Measurements from ENCODE around the gene FBXO5. TPM values are rescaled to one million over a fixed set of nuclear protein-coding genes. Genes with fewer than 3 reads are reported as not detected.
"Not testable (repeated sequence)": the region's sequence is repeated elsewhere in the genome, so short reads cannot be mapped to it uniquely, and the experiment has no call there.

Gene FBXO5
- total RNA-seq, 1 donor from 2014 or later = 9.4 TPM

DNA sequence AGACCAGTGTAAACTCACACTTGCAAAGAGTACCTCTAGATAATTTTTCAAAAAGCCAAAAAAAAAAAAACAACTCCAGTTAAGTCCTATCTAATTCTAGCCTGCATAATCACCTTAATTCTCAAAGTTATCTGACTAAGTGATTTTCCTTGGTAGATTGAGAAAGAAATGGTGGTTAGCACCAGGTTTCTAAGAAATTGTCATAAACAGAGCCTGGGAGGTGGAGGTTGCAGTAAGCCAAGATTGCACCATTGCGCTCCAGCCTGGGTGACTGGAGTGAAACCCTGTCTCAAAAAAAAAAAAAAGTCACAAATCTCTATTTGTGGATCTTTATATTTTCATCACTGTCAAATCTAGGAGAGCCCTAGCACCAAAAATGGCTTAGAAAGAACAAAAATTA is 8.9 kb downstream of the FBXO5 start:
- H3K9me3 Mint-ChIP-seq (ENCODE audit: unreplicated experiment) = no peaks in the 10 kb centered on the region
- DNase-seq (ENCODE audit: low spot score) = no peak
- H3K27ac Mint-ChIP-seq (ENCODE audit: unreplicated experiment) = no peak overlapping the region
- no peak overlapping the region for H3K4me3 Mint-ChIP-seq (ENCODE audit: unreplicated experiment)
- H3K4me1 Mint-ChIP-seq (ENCODE audit: unreplicated experiment) = peaks cover 5% of the 10 kb centered on the region
- TF ChIP-seq, protein P1, sequence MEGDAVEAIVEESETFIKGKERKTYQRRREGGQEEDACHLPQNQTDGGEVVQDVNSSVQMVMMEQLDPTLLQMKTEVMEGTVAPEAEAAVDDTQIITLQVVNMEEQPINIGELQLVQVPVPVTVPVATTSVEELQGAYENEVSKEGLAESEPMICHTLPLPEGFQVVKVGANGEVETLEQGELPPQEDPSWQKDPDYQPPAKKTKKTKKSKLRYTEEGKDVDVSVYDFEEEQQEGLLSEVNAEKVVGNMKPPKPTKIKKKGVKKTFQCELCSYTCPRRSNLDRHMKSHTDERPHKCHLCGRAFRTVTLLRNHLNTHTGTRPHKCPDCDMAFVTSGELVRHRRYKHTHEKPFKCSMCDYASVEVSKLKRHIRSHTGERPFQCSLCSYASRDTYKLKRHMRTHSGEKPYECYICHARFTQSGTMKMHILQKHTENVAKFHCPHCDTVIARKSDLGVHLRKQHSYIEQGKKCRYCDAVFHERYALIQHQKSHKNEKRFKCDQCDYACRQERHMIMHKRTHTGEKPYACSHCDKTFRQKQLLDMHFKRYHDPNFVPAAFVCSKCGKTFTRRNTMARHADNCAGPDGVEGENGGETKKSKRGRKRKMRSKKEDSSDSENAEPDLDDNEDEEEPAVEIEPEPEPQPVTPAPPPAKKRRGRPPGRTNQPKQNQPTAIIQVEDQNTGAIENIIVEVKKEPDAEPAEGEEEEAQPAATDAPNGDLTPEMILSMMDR (IDR thresholded peaks at IDR 0.05; ENCODE audit: unreplicated experiment) = no peak
- peaks cover 13% of the 10 kb centered on the region for H3K36me3 Mint-ChIP-seq (ENCODE audit: low read depth, unreplicated experiment)
- H3K27me3 Mint-ChIP-seq (ENCODE audit: unreplicated experiment) = no peaks in the 10 kb centered on the region

DNA sequence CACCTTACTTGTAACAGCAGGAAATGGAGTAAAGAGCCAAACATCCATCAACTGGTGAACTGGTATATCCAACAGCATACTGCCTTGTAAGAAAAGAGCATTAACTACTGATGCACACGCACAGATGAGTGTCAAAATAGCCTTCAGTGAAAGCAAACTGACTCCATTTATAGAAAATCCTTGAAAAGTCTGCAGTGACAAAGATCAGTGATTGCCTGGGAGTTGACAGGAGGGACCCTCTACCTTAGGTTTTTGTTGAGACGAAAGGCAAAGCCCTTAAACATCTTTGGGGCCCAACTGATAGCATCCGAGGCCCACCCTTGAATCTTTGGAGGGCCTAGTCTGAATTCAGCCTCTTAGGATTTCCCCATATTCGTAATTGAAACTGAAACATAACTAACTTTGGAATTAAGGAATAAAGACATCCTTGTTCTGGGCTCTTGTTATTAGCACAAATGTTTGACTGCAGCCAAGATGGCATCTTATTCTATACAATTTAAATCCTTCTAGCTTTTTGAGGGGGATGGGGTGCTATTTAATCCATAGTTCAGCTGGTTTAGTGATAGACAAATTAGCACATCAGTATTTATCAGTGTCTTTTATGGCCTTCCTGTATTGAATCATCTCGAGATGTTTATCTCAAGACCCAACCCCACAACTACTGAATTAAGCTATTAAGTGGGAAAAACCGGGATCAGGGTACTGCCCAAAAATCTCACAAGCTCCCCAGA is 13.0 kb downstream of the FBXO5 start:
- DNase-seq (ENCODE audit: low spot score) = no peak
- Mint-ChIP-seq H3K4me3 (ENCODE audit: unreplicated experiment) (no peak overlapping the region), H3K9me3 (ENCODE audit: unreplicated experiment) (peaks cover 4% of the 10 kb centered on the region), H3K4me1 (ENCODE audit: unreplicated experiment) (no peaks in the 10 kb centered on the region), H3K27me3 (ENCODE audit: unreplicated experiment) (no peaks in the 10 kb centered on the region), H3K27ac (ENCODE audit: unreplicated experiment) (no peak overlapping the region), H3K36me3 (ENCODE audit: low read depth, unreplicated experiment) (peaks cover 22% of the 10 kb centered on the region)
- TF ChIP-seq, protein P1 (IDR thresholded peaks at IDR 0.05; ENCODE audit: unreplicated experiment) = no peak

DNA sequence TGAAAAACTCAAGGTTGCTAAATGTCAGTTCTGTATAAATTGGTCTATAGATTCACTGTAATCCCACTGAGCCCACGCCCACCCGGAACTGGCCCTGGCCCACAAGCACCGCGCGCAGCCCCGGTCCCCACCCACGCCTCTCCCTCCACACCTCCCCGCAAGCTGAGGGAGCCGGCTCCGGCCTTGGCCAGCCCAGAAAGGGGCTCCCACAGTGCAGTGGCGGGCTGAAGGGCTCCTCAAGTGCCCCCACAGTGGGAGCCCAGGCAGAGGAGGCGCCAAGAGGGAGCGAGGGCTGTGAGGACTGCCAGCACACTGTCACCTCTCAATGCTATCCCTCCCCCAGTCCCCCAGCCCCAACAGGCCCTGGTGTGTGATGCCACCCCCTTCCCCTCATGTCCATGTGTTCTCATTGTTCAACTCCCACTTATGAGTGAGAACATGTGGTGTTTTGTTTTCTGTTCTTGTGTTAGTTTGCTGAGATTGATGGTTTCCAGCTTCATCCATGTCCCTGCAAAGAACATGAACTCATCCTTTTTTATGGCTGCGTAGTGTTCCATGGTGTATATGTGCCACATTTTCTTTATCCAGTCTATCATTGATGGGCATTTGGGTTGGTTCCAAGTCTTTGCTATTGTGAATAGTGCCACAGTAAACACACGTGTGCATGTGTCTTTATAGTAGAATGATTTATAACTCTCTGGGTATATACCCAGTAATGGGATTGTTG is 16.5 kb downstream of the FBXO5 start:
- not testable (repeated sequence) for H3K4me1 Mint-ChIP-seq (ENCODE audit: unreplicated experiment); H3K27me3 Mint-ChIP-seq (ENCODE audit: unreplicated experiment); H3K27ac Mint-ChIP-seq (ENCODE audit: unreplicated experiment); DNase-seq (ENCODE audit: low spot score); H3K9me3 Mint-ChIP-seq (ENCODE audit: unreplicated experiment)
- Mint-ChIP-seq H3K36me3 (ENCODE audit: low read depth, unreplicated experiment) (peaks cover 20% of the 10 kb centered on the region), H3K4me3 (ENCODE audit: unreplicated experiment) (peak overlapping the region; percentile 52)

DNA sequence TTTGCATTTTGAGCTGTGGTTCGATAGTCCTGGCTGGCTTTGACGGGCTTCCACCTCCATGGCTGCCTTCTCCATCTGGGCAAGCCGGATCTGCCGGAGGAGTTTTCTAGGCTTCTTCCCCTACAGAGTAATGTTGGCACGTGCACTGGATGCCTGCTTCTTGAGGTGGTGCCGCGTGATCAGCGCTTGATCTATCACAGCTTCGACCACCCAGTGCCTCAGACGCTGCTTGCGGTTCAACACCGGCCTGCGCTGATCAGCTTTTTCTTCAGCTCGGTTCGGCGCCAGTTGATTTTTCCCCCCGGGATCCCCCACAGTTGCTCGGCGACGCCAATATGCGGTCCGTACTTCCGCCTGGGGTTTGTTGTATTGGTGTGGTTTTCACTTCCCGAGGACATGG is 23.5 kb downstream of the FBXO5 start:
- no peak for DNase-seq (ENCODE audit: low spot score)
- TF ChIP-seq, protein P1 (IDR thresholded peaks at IDR 0.05; ENCODE audit: unreplicated experiment) = no peak
- Mint-ChIP-seq H3K27ac (ENCODE audit: unreplicated experiment) (no peak overlapping the region), H3K36me3 (ENCODE audit: low read depth, unreplicated experiment) (no peaks in the 10 kb centered on the region), H3K4me1 (ENCODE audit: unreplicated experiment) (no peaks in the 10 kb centered on the region), H3K9me3 (ENCODE audit: unreplicated experiment) (no peaks in the 10 kb centered on the region), H3K27me3 (ENCODE audit: unreplicated experiment) (no peaks in the 10 kb centered on the region), H3K4me3 (ENCODE audit: unreplicated experiment) (no peak overlapping the region)

DNA sequence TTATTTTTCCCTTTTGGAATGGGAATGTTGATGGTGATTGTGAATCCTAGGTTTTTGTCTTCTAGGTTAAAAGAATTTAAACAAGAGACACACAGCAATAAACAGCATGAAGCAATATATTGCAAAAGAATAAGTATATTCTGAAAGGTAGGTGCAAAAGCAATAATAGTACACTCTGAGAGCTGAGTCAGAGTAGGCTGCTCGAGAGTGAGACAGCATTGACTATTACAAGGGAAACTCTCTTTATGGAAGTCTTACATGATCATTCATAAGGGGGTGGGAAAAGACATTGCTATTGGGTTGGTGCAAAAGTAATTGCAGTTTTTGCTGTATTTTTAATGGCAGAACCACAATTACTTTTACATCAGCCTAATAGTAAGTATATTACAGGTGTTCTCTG is 25.0 kb downstream of the FBXO5 start:
- H3K36me3 Mint-ChIP-seq (ENCODE audit: low read depth, unreplicated experiment) = no peaks in the 10 kb centered on the region
- no peaks in the 10 kb centered on the region for H3K27me3 Mint-ChIP-seq (ENCODE audit: unreplicated experiment)
- TF ChIP-seq, protein P1 (IDR thresholded peaks at IDR 0.05; ENCODE audit: unreplicated experiment) = no peak
- DNase-seq (ENCODE audit: low spot score) = no peak
- H3K27ac Mint-ChIP-seq (ENCODE audit: unreplicated experiment) = no peak overlapping the region
- no peaks in the 10 kb centered on the region for H3K4me1 Mint-ChIP-seq (ENCODE audit: unreplicated experiment)
- no peak overlapping the region for H3K4me3 Mint-ChIP-seq (ENCODE audit: unreplicated experiment)
- H3K9me3 Mint-ChIP-seq (ENCODE audit: unreplicated experiment) = no peaks in the 10 kb centered on the region
